GM23338 (cell line): ENCODE data around the gene WWP2. TPM values are rescaled to one million over a fixed set of nuclear protein-coding genes. Genes with fewer than 3 reads are reported as not detected.

Experiments
- ATAC-seq: fragments of 200-7000 bp; cut with Tn5 transposase; 3 replicates; pipeline ENCODE4 v1.9.1; 2020
- DNase-seq: peaks from one replicate; pipeline ENCODE4 v3.0.0-alpha.2; 2015; ENCODE audit warnings: low spot score
- H2AFZ ChIP-seq: fragments of 200-600 bp; sonication (generic); 2 replicates; pipeline ENCODE4 v1.8.0; 2016; ENCODE audit warnings: antibody characterized with exemption, mild to moderate bottlenecking, moderate library complexity
- H3F3A ChIP-seq: fragments of 200-600 bp; sonication (generic); replicated peaks from 2 replicates; pipeline ENCODE4 v1.8.0; 2017; ENCODE audit warnings: antibody characterized with exemption, mixed run types, low read depth
- H3K27ac ChIP-seq: fragments of 200-600 bp; sonication (generic); 2 replicates; pipeline ENCODE4 v1.6.1; 2016; ENCODE audit warnings: low read depth
- H3K27me3 ChIP-seq: fragments of 200-600 bp; sonication (generic); 2 replicates; pipeline ENCODE4 v1.8.0; 2016; ENCODE audit warnings: mild to moderate bottlenecking, mixed run types, moderate library complexity; ENCODE audit not compliant: insufficient read depth
- H3K36me3 ChIP-seq: fragments of 200-600 bp; sonication (generic); 2 replicates; pipeline ENCODE4 v1.8.0; 2016; ENCODE audit warnings: mild to moderate bottlenecking; ENCODE audit not compliant: insufficient read depth
- H3K4me1 ChIP-seq: fragments of 200-600 bp; sonication (generic); 2 replicates; pipeline ENCODE4 v1.8.0; 2016; ENCODE audit warnings: mild to moderate bottlenecking, moderate library complexity; ENCODE audit not compliant: insufficient read depth
- H3K4me2 ChIP-seq: fragments of 200-600 bp; sonication (generic); 2 replicates; pipeline ENCODE4 v1.7.1; 2017; ENCODE audit warnings: mixed run types
- H3K4me3 ChIP-seq: fragments of 200-600 bp; sonication (generic); 2 replicates; pipeline ENCODE4 v1.6.1; 2016; ENCODE audit warnings: mixed run types
- H3K79me2 ChIP-seq: fragments of 200-600 bp; sonication (generic); replicated peaks from 2 replicates; pipeline ENCODE4 v1.8.0; 2017; ENCODE audit warnings: mild to moderate bottlenecking; ENCODE audit not compliant: insufficient read depth
- H3K9me2 ChIP-seq: fragments of 200-600 bp; sonication (generic); 2 replicates; pipeline ENCODE4 v1.8.0; 2017; ENCODE audit not compliant: insufficient read depth
- H4K20me1 ChIP-seq: fragments of 200-600 bp; sonication (generic); replicated peaks from 2 replicates; pipeline ENCODE4 v1.8.0; 2017; ENCODE audit warnings: mild to moderate bottlenecking; ENCODE audit not compliant: insufficient read depth
- H3K27ac Mint-ChIP-seq: 2 replicates; pipeline ENCODE4 v1.8.0; 2020; ENCODE audit warnings: inconsistent platforms, mild to moderate bottlenecking, moderate library complexity, mixed read lengths
- H3K27me3 Mint-ChIP-seq: 3 replicates; pipeline ENCODE4 v1.8.0; 2022; ENCODE audit warnings: low read depth, mild to moderate bottlenecking, moderate library complexity, mixed read lengths, inconsistent platforms; ENCODE audit not compliant: insufficient read depth, poor library complexity
- H3K36me3 Mint-ChIP-seq: 3 replicates; pipeline ENCODE4 v1.8.0; 2021; ENCODE audit warnings: low read depth, mild to moderate bottlenecking, inconsistent platforms, moderate library complexity, mixed read lengths
- H3K4me1 Mint-ChIP-seq: 3 replicates; pipeline ENCODE4 v1.8.0; 2020; ENCODE audit warnings: mild to moderate bottlenecking, inconsistent platforms, mixed read lengths
- H3K4me3 Mint-ChIP-seq: 3 replicates; pipeline ENCODE4 v1.8.0; 2021; ENCODE audit warnings: moderate library complexity, mild to moderate bottlenecking, inconsistent platforms, mixed read lengths
- H3K9me3 Mint-ChIP-seq: 3 replicates; pipeline ENCODE4 v1.8.0; 2020; ENCODE audit warnings: moderate library complexity, mild to moderate bottlenecking, inconsistent platforms, mixed read lengths
- CREB1 ChIP-seq: fragments of 250-450 bp; sonication (Bioruptor Pico); IDR thresholded peaks from 2 replicates; pipeline ENCODE4 v1.5.0; 2020; ENCODE audit warnings: low read depth, mild to moderate bottlenecking, moderate library complexity
- EZH2phosphoT487 ChIP-seq: fragments of 200-600 bp; sonication (generic); IDR thresholded peaks from one replicate; pipeline ENCODE4 v1.8.1; 2018; ENCODE audit warnings: antibody characterized with exemption; ENCODE audit not compliant: unreplicated experiment
- JUNB ChIP-seq: IDR thresholded peaks from one replicate; pipeline ENCODE4 v1.6.1; 2016; ENCODE audit warnings: antibody characterized with exemption; ENCODE audit not compliant: unreplicated experiment
- NANOG ChIP-seq: IDR thresholded peaks from 2 replicates; pipeline ENCODE4 v1.6.1; 2016; ENCODE audit warnings: antibody characterized with exemption, borderline replicate concordance
- STAT1 ChIP-seq: IDR thresholded peaks from one replicate; pipeline ENCODE4 v1.6.1; 2016; ENCODE audit warnings: antibody characterized with exemption; ENCODE audit not compliant: unreplicated experiment
- ZNF114 ChIP-seq: fragments of 250-450 bp; sonication (Bioruptor Pico); IDR thresholded peaks from 2 replicates; pipeline ENCODE4 v1.5.0; 2020; ENCODE audit warnings: mild to moderate bottlenecking, moderate library complexity
- ZNF331 ChIP-seq: fragments of 250-450 bp; sonication (Bioruptor Pico); IDR thresholded peaks from 2 replicates; pipeline ENCODE4 v1.5.0; 2020; ENCODE audit warnings: low read depth, mild to moderate bottlenecking, moderate library complexity
- ZNF462 ChIP-seq: fragments of 250-450 bp; sonication (Bioruptor Pico); IDR thresholded peaks from 2 replicates; pipeline ENCODE4 v1.5.0; 2020; ENCODE audit warnings: mild to moderate bottlenecking, moderate library complexity
- polyA plus RNA-seq: library from polyadenylated mRNA; unstranded; fragments of >200 nt; fragmentation: Nextera tagmentation; extraction: Ambion mirVana; gene quantifications from 2 replicates; pipeline ENCODE4 v1.2.1, GENCODE V29; 2016
- total RNA-seq: library from RNA; depleted of rRNA; stranded (reverse); fragments of >200 nt; shearing (Covaris generic); gene quantifications from 2 replicates; pipeline ENCODE4 v1.2.3, GENCODE V29; 2014
- TF ChIP-seq, protein P1 (sequence below), 2 experiments: fragments of 200-600 bp in 1 of 2; sonication (generic) in 1 of 2; conservative IDR thresholded peaks; 2 replicates each; pipeline versions ENCODE4 v1.5.1 to v1.6.1; 2016 to 2017; ENCODE audit warnings: antibody characterized with exemption in 2 of 2, low read depth in 2 of 2, mild to moderate bottlenecking in 2 of 2, moderate library complexity in 1 of 2

WWP2 gene
- total and polyA plus RNA-seq, 2 experiments from 2014 or later = 12.3 to 35.5 TPM

DNA sequence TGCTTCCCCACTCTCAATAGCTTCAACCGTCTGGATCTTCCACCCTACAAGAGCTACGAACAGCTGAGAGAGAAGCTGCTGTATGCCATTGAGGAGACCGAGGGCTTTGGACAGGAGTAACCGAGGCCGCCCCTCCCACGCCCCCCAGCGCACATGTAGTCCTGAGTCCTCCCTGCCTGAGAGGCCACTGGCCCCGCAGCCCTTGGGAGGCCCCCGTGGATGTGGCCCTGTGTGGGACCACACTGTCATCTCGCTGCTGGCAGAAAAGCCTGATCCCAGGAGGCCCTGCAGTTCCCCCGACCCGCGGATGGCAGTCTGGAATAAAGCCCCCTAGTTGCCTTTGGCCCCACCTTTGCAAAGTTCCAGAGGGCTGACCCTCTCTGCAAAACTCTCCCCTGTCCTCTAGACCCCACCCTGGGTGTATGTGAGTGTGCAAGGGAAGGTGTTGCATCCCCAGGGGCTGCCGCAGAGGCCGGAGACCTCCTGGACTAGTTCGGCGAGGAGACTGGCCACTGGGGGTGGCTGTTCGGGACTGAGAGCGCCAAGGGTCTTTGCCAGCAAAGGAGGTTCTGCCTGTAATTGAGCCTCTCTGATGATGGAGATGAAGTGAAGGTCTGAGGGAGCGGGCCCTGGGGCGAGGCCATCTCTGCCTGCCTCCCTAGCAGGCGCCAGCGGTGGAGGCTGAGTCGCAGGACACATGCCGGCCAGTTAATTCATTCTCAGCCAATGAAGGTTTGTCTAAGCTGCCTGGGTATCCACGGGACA is 177.9 kb downstream of the WWP2 start:
- Histone ChIP-seq H3K4me2 (no peak overlapping the region), H2AFZ (no peak overlapping the region), H3K9me2 (no peaks in the 10 kb centered on the region), H3K4me1 (no peaks in the 10 kb centered on the region), H3F3A (0 out of 2 replicates have a peak, but pooled peaks cover 5% of the 10 kb centered on the region), H3K79me2 (no peaks in the 10 kb centered on the region), H3K27me3 (no peaks in the 10 kb centered on the region), H3K27ac (no peak overlapping the region), H4K20me1 (no peaks in the 10 kb centered on the region), H3K4me3 (no peak overlapping the region), H3K36me3 (0 out of 2 replicates have a peak, but pooled peaks cover 6% of the 10 kb centered on the region)
- Mint-ChIP-seq H3K27ac (no peak overlapping the region), H3K9me3 (no peaks in the 10 kb centered on the region; the same call in 2 of the 3 replicates), H3K4me3 (no peak overlapping the region), H3K27me3 (peaks cover 13% of the 10 kb centered on the region), H3K36me3 (peaks cover 24% of the 10 kb centered on the region), H3K4me1 (peaks cover 8% of the 10 kb centered on the region)
- DNase-seq (no peak), ATAC-seq (no peak)
- TF ChIP-seq STAT1 = no peak
- TF ChIP-seq ZNF331 = no peak
- no peak for TF ChIP-seq ZNF114 (CRISPR knock-in tag)
- TF ChIP-seq JUNB = no peak
- no peak for TF ChIP-seq EZH2phosphoT487
- TF ChIP-seq, protein P1, sequence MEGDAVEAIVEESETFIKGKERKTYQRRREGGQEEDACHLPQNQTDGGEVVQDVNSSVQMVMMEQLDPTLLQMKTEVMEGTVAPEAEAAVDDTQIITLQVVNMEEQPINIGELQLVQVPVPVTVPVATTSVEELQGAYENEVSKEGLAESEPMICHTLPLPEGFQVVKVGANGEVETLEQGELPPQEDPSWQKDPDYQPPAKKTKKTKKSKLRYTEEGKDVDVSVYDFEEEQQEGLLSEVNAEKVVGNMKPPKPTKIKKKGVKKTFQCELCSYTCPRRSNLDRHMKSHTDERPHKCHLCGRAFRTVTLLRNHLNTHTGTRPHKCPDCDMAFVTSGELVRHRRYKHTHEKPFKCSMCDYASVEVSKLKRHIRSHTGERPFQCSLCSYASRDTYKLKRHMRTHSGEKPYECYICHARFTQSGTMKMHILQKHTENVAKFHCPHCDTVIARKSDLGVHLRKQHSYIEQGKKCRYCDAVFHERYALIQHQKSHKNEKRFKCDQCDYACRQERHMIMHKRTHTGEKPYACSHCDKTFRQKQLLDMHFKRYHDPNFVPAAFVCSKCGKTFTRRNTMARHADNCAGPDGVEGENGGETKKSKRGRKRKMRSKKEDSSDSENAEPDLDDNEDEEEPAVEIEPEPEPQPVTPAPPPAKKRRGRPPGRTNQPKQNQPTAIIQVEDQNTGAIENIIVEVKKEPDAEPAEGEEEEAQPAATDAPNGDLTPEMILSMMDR (conservative IDR thresholded peaks at IDR 0.05; ENCODE audit: low read depth in 2 of 2) = no peak
- TF ChIP-seq ZNF462 (CRISPR knock-in tag) = no peak
- TF ChIP-seq NANOG = no peak
- no peak for TF ChIP-seq CREB1 (CRISPR knock-in tag)
